Measurements from ENCODE around the gene SLC25A34.

Gene SLC25A34

DNA sequence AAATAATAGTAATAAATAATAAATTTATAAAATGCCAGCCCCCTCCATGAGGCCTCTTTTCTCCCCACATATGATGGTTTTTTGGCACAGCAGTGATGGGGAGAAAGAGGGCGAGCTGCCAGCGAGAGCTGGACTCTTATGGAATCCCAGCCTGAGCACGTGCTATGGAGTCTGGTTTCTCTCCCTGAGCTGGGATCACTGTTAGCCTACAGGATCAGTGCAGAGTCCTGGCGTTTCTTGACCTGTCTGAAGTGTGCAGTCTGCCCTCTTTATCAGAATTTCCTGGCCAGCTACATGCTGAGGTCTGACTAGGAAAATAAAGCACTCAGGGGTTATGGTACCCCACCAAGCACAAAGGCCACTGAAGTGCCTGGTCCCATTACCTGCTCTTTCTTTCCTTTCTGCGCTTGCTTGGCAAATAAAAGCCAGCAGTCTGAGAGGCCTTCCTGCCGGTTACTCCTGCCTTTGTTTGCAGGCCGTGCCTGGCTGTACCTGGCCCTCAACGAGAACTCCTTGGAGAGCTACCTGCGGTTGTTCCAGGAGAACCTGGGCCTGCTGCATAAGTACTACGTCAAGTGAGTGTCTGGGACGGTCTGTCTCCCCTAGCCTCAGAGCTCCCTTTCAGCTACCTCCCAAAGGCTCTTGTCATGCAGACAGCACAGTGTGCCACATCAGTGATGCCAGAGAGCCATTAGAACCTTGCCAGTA is 18.5 kb upstream of the SLC25A34 start:
- no peak for DNase-seq

DNA sequence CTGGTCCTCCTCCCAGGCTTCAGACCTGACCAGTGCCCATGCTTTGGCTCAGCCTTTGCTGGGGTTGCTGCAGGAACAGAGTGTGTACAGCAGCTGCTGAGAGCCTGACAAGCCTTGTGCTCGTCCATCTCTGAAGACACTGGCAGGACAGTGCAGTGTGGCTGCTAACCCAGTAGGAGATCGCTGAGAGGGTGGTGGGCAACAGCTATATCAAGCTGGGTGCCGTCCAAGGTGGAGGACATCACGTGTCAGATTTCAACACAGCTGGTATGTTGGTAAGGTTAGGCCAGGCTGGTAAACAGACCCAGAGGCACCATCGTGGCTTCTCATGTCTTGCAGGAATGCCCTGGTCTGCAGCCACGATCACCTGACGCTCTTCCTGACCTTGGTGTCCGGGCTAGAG is 17.9 kb upstream of the SLC25A34 start:
- DNase-seq: no peak

DNA sequence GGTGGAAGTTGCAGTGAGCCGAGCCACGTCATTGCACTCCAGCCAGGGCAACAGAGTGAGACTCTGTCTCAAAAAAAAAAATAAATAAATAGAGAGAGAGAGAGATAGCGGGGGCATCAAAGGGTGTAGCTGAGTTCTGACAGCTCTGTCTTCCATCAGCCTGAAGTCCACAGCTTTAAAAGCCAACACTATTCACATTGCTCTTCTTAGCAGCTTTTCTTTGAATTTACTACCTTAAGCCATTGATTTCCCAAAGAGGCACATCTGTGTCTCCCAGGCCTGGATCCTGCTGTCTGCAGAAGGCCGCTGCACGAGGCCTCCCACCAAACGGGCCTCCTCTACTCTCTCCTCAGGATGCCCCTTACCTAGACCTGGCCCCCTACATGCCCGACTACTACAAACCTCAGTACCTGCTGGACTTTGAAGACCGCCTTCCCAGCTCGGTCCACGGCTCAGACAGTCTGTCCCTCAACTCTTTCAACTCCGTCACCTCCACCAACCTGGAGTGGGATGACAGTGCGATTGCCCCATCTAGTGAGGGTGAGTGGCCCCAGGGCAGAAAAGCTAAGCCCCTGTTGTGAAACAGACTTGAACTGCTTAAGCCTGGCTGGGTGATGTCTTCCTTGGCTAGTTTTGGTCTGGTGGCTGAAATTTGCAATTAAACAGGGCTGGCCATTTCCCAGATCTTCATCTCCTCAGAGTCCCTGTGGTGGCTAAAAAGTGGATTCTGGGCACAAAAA is 16.5 kb upstream of the SLC25A34 start:
- no peak for DNase-seq

DNA sequence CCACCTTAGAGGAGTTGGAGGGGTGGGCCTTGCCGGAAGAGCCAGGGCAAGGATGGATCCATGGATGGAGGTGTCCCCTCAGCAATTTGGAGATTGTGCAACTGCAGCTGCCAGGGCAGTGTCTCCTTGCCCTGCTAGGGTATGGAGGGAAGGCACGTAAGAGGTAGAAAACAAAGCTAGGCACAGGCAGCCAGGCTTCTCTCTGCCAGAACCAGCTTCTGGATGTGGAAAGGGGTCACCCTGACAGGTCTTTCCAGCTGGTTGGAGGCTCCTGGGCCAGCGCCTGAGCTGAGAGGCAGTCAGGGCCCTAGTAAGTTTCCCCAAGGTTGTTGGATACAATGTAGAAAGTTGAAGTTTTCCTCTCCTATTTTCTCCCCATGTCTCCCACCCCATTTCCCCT is 15.2 kb upstream of the SLC25A34 start:
- DNase-seq: no peak

DNA sequence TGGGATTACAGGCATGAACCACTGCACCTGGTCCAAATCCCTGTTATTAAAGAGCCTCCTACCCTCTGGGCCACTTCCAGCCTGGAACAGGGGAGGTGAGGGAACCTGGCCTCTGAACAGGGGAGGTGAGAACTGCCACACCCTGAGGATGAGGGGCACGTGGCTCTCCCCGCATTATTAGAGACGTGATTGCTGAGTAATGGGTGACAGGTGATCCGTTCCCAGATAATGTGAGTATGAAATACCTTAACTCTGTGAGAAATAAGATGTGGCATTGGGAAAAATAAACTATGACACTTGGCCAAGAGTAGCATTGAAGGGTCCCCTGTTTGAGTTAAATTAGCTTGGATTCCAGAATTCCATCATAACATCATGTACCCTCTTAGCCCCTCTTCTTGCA is 13.6 kb upstream of the SLC25A34 start:
- DNase-seq: no peak

DNA sequence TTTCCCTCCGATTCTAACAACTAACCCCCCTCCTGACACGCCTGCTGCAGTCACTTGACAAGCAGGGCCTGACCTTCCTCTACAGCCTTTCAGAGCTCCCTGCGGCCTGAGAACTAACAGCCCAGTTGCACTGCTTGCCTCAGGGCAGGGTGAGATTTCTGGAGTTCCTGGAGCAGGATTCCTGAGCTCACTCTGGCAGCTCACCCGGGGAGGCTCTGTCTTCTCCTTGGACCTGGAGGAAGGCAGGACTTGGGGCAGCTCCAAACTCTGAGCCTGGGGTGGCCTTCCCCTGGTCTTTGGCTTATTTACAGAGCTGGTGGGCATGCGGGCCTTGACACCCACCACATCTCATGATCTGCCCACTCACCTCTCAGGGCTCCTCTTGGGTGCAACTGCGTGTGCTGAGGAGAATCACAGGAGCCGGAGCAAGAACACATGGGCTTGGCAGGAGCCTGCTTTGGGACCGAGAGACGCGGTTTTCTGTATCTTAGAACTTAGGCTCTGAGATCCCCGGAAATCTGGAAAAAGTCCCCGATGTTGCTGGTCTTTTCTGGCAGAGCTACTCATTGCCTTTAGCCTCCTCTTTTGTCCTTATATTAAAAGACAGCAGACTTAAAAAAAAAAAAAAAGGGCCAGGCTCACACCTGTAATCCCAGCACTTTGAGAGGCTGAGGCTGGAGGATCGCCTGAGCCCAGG is 13.1 kb upstream of the SLC25A34 start:
- DNase-seq: no peak

DNA sequence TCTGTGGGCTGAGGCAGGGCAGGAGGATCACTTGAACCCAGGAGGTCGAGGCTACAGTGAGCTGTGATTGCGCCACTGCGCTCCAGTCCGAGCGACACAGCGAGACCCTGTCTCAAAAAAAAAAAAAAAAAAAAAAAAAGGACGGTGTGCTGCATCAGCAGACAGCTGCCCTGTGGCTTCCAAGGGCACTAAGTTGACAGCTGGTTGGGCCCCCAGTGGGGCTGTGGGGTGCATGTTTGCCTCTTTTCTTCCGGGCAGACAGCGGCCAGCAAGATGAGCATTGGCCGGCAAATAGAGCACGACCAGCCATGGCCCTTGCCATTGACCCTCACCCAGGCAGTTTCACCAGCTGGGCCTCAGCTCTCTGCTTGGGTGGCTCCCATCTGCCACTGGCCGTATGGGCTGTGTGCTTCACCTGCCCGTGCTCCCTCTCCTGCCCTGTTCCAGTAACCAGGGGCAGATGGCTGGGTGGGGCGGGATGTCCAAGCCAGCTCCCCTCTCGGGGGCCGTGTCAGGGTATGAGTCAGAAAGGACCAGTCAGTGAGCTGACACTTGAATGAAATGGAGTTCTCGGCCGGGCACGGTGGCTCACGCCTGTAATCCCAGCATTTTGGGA is 12.3 kb upstream of the SLC25A34 start:
- no peak for DNase-seq

DNA sequence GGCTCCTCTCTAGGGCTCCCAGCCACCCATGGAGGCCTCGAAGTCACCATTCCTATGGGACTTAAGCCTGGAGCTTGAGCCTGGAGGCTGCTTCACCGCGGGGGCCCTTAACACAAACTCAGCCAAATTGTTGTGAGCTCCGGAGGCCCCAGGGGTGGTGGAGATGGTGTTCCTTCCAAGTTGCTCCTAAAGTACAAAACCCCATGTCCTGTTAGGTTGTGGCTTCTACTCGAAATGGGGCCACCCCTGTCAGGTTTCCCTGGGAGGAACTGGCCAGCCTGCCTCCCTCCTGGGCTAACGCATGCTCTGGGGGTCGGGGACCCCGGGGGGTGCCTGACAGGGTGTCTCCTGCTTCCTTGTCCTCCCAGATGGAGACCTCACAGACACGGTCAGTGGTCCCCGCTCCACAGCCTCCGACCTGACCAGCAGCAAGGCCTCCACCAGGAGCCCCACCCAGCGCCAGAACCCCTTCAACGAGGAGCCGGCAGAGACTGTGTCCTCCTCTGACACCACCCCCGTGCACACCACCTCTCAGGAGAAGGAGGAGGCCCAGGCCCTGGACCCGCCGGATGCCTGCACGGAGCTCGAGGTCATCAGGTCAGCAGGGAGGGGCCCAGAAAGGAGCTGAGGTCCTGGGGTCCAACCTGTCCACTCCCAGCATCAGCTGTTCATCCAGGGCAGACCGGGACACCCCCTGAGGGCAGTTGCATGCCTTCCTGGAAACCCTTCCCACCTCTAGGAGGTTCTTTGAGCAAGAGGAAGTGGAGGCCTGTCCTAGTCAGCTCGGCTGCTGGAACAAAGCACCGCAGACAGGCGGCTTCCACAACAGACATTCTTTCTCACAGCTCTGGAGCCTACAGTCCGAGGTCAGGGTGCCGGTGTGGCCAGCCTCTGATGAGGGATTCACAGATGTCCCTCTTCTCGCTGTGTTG is 10.8 kb upstream of the SLC25A34 start:
- no peak for DNase-seq

DNA sequence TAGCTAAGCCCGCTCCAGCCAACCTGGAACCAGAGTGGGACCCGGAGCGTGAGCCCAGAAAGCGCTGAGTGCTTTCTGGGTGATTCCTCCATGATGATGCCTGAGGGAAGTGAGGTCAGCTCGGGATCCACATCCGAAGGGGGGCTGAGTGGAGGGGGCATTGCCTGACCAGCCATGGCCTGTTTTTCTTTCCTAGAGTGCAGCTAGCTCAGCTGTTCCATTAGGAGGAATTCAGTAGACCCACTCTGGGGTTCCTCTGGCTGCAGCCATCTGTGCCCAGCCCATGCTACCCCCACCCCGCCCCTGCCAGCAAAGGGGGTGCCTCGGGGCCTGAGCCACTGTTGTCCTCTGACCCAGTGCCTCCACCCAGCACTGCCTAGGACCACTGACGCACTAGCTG is 9.6 kb upstream of the SLC25A34 start:
- no peak for DNase-seq

DNA sequence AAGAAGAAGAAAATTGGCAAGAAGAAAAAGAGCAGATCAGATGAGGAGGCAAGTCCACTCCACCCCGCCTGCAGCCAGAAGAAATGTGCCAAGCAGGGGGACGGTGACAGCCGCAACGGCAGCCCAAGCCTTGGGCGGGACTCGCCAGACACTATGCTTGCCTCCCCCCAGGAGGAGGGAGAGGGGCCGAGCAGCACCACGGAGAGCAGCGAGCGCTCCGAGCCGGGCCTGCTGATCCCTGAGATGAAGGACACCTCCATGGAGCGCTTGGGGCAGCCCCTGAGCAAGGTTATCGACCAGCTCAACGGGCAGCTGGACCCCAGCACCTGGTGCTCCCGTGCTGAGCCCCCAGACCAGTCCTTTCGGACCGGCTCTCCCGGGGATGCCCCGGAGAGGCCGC is 9.0 kb upstream of the SLC25A34 start:
- no peak for DNase-seq

DNA sequence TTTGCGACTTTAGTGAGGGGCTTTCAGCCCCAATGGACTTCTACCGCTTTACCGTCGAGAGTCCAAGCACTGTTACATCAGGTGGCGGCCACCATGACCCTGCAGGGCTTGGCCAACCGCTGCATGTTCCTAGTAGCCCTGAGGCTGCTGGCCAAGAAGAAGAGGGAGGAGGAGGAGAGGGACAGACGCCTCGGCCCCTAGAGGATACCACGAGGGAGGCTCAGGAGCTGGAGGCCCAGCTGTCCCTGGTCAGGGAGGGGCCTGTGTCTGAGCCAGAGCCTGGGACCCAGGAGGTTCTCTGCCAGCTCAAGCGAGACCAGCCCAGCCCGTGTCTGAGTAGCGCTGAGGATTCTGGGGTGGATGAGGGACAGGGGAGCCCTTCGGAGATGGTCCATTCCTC is 8.6 kb upstream of the SLC25A34 start:
- DNase-seq: no peak

DNA sequence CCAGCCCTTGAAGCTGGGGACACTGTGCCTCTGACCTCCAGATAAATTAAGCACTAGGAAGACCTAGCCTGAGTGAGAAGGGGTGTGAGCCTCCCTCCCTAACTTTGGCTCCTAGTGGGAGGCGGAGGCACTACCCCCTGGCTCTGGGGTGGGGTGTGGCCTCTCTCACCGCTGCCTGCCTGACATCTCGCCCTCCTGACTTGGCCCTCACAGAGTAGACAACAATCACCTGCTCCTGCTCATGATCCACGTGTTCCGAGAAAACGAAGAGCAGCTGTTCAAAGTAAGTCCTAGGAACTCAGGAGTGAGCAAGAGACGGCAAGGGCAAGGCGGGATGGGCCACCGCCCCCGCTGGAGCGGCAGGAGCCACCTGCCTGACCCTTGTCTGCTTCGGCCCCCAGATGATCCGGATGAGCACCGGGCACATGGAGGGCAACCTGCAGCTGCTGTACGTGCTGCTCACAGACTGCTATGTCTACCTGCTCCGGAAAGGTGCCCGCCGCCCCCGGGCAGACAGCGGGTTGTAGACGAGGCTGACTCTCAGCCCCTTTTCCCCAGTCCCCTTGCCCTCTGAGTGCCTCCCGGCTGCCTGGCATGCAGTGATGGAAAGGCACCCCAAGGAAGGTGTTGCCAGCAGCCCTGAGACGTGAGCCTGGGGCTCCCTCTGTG is 8.1 kb upstream of the SLC25A34 start:
- no peak for DNase-seq

DNA sequence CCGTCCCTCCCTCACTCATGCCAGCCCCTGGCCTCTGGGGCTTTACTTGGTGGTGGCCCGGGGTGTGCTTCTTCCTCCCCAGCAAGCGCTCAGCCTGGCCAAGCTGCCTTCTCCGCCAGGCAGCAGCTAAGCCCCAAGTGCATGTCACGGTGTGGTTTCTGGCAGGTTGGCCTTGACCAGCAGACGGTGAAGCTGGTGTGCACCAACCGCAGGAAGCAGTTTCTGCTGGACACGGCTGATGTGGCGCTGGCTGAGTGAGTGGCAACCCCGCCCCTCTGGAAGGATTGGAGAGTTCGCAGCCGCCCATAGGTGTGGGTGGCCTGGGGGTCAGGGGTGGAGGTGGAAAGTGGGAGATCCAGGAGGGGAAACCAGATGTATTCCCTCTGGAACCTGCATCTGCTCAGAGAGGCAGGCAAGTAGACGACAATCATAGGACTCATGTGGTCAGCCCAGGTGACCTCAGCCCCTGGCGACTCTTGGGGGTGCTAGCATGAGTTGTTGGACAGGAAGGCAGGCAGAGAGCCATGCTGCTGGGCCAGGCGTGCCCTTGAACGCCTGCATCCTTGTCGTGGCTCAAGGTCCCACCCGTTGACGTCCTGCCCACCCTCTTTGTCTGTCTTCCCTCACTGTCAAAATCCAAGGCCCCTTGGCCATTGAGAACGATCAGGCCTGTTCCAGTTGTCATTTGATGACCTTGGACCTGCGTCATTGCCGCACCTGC is 7.0 kb upstream of the SLC25A34 start:
- no peak for DNase-seq

DNA sequence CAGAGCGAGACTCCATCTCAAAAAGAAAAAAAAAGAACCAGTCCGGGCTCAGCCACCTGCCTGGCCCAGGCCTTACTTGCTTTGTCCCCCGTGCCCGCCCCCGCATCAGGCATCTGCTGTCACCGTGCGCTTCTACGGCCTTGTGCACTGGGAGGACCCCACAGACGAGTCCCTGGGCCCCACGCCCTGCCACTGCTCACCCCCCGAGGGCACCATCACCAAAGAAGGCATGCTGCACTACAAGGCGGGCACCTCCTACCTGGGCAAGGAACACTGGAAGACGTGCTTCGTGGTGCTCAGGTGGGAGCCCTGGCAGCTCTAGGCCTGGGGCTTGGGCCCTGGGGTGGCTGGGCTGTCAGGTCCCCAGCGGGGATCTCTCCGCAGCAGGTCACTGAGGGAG is 5.6 kb upstream of the SLC25A34 start:
- no peak for DNase-seq

DNA sequence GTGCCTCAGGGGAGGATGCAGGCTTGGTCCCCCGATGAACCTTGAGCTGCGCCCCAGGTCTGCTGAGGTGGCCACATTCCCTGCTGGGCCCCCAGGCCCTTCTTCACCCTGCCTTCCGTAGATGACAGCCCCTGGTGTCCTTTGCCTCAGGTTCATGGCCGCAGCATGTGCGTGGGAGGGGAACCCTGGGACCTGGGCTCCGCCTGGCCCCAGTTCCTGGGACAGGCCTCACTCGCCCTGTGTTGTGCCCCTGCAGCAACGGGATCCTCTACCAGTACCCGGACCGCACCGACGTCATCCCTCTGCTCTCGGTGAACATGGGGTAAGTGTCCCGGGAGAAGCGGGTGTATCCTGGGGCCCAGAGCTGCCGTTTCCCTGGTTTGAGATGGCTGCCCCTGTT is 5.1 kb upstream of the SLC25A34 start:
- DNase-seq: no peak

DNA sequence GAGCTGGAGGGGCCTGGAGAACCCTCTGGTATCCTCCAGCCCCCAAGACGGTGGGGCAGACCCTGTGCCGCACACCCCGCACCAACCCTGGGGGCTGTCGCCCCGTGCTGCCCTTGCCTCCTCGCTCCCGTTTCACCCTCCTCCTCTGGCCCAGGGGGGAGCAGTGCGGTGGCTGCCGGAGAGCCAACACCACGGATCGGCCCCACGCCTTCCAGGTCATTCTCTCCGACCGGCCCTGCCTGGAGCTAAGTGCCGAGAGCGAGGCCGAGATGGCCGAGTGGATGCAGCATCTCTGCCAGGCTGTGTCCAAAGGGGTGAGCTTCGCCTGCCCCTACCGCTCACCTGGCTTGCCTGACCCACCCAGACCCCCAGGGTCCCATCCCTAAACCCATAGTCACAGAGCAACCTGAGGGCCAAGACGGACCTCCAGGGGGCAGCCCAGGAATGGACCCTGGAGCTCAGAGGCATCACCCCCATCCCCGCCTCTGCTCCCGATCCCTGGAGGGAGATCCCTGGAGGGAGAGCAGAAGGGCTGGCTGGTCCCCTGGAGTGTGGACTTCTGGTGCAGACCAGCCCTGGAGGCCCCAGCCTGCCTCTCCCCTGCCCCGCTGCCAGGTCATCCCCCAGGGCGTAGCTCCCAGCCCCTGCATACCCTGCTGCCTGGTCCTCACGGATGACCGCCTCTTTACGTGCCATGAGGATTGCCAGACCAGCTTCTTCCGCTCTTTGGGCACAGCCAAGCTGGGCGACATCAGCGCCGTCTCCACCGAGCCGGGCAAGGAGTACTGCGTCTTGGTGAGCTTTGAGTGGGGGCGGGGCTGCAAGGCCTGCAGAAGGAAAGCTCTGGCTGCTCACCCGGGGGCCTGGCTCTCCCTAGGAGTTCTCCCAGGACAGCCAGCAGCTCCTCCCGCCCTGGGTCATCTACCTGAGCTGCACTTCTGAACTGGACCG is 4.0 kb upstream of the SLC25A34 start:
- DNase-seq: no peak

DNA sequence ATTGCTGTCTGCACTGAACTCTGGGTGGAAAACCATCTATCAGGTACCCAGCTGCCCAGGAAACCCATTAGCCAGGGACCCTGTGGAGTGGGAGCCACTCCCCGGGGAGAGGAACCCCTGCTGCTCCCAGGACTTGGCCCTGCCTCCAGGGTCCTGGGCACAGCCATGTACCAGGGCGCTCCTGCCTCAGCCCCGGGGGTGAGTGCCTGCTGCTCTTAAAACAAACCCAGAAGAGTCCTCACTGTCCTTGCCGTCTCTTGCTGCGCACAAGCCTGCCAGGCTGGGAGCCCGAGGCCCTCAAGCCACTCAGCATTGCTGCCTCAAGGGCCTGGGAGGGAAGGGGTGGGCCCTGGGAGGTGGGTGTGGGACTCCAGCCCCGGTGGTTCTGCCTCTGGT is 3.4 kb upstream of the SLC25A34 start:
- no peak for DNase-seq

DNA sequence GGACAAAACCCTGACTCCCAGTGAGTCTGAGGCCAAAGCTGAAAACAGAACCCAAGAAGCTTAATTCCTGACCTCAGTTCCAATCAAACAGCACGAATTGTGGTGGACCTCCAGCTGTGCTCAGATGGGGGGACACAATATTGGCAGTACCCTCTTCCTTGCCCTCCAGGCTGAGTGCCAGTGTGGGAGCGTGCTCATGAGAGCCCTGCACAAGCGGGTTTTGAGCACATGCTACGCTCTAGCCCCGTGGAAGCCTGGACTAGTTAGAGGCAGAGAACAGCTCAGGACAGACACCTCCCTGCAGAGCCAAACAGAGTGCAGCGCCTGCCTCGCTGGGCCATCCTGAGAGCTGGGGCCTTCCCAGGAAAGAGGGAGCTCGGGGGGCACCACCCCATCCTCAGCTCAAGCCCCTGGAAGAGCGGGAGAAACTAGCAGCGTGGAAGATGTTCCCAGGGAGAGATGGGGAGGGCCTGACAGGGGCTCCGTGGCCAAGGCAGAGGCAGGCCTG is 2.8 kb upstream of the SLC25A34 start:
- no peak for DNase-seq

DNA sequence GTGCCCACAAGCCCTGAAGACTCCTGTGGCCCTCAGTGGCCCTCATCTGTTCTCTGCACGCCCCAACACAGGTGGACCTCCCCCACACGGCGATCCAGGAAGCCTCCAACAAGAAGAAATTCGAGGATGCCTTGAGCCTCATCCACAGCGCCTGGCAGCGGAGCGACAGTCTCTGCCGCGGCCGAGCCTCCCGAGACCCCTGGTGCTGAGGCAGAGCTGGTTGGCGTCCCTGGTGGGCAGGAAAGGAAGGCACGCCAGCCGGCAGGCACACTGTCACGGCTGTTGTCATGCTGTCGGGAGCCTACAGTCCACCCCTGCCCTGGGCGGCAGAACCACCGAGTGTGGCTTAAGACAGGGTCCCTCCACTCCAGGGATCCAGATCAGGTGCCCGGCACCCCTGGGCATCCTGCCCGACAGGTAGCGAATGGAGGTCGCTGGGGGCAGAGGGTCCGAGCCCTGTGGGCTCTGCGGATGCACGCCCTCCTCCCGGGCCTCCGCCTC is 2.3 kb upstream of the SLC25A34 start:
- DNase-seq: no peak

DNA sequence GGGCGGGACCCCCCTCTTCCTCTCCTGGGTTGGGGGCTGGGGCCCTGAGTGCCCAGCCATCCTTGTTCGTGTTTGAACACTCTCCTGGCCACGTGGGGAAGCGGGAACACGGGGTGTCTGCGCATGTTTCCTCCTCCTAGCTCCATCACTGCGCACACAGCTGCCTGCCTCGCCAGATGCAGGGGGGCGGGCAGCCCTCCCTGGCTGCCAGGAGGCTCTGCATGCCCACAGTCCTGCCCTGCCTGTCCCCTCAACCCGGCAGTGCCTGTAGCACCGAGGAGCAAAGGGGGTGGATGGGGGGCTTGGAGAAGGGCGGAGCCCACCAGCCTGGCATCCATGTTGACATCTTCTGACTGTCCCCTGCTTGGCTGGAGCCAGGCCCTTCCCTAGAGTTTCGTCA is 1.8 kb upstream of the SLC25A34 start:
- no peak for DNase-seq
